Measurements from ENCODE around the gene HTT.
A peak's percentile ranks its signal among the peaks of the same experiment; 100 is the strongest.

The HTT gene

GRCh38 chr4:3218824-3219760, 144.6 kb downstream of the HTT start:
- DNase-seq (ENCODE audit: low spot score): peak; percentile 43

- no peak for DNase-seq (ENCODE audit: low spot score)
These were observed 145.4 kb downstream of the HTT start for GRCh38 chr4:3219761-3220475.

- DNase-seq (ENCODE audit: low spot score): no peak
These were observed 146.1 kb downstream of the HTT start for GRCh38 chr4:3220476-3221183.

GRCh38 chr4:3221184-3221494, 146.7 kb downstream of the HTT start:
- no peak for DNase-seq (ENCODE audit: low spot score)

GRCh38 chr4:3221996-3222395, 147.5 kb downstream of the HTT start:
- DNase-seq (ENCODE audit: low spot score): no peak

- DNase-seq (ENCODE audit: low spot score): no peak
These were observed 148.9 kb downstream of the HTT start for GRCh38 chr4:3223346-3223745.

- no peak for DNase-seq (ENCODE audit: low spot score)
These were observed 149.7 kb downstream of the HTT start for GRCh38 chr4:3223956-3224748.

- DNase-seq (ENCODE audit: low spot score): no peak
These were observed 150.8 kb downstream of the HTT start for GRCh38 chr4:3225071-3225850.

- DNase-seq (ENCODE audit: low spot score): no peak
These were observed 151.5 kb downstream of the HTT start for GRCh38 chr4:3225936-3226335.

- DNase-seq (ENCODE audit: low spot score): no peak
These were observed 152.0 kb downstream of the HTT start for GRCh38 chr4:3226467-3226866.

- DNase-seq (ENCODE audit: low spot score): no peak
These were observed 152.5 kb downstream of the HTT start for GRCh38 chr4:3226944-3227343.

- no peak for DNase-seq (ENCODE audit: low spot score)
These were observed 153.6 kb downstream of the HTT start for GRCh38 chr4:3227878-3228675.

GRCh38 chr4:3228881-3229280, 154.4 kb downstream of the HTT start:
- DNase-seq (ENCODE audit: low spot score): no peak

- no peak for DNase-seq (ENCODE audit: low spot score)
These were observed 154.8 kb downstream of the HTT start for GRCh38 chr4:3229328-3229727.

GRCh38 chr4:3229964-3230363, 155.5 kb downstream of the HTT start:
- DNase-seq (ENCODE audit: low spot score): no peak

- DNase-seq (ENCODE audit: low spot score): no peak
These were observed 157.0 kb downstream of the HTT start for GRCh38 chr4:3231471-3231870.

GRCh38 chr4:3232001-3232400, 157.5 kb downstream of the HTT start:
- DNase-seq (ENCODE audit: low spot score): no peak

- no peak for DNase-seq (ENCODE audit: low spot score)
These were observed 158.4 kb downstream of the HTT start for GRCh38 chr4:3232871-3233271.

- DNase-seq (ENCODE audit: low spot score): no peak
These were observed 159.1 kb downstream of the HTT start for GRCh38 chr4:3233391-3234071.

Measured in SK-N-DZ (cell line).